ENCODE results near the gene HOXD9. TPM values are rescaled to one million over a fixed set of nuclear protein-coding genes. Genes with fewer than 3 reads are reported as not detected.
A peak's percentile ranks its signal among the peaks of the same experiment; 100 is the strongest.

The HOXD9 gene
- total RNA-seq, 1 experiment from 2014 or later: not detected

DNA sequence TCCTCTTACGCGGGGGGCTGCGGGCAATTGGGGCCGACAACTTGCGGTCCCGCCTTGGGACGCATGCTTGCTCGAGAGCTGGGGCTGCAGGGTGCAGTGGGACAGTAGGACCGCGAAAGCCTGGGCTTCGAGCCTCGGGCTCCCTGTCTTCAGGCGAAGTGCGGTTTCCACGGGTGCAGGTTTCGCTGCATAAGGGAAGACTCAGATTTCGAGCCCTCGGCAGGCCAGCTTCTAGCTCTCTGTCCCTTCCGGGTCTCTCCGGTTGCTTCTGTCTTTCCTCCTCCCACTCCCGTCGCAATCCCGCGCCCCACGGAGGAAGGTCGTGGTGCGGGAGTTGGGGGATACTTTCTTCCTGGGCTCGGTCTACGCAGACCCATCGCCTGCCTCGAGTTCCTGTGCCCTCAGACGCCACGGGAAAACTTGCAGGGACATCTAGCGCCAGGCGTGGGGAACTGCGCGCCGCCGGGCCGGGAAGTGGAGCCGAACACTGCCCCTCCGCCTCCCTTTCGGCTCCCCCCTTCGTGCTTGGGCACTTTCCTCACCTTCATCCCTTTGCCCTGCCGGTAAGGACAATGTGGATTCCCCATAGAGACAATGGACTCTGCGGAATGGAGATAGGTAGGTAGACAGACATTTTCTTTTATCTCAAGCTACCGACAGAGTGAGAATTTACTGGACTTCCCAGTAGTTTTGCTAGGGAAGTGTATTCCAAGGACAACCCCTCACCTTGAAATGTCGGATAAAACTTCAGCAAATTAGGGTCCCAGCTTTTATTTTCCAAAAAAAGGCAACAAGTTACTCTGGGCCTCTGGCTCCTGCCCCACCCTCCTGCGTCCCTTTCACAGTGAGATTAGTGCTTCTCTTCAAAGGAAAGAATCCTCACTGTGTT, 34.2 kb upstream of the HOXD9 start:
- peaks cover 96% of the 10 kb centered on the region for H3K27me3 ChIP-seq (ENCODE audit: insufficient read depth, low read length)
- TF ChIP-seq, protein P1, sequence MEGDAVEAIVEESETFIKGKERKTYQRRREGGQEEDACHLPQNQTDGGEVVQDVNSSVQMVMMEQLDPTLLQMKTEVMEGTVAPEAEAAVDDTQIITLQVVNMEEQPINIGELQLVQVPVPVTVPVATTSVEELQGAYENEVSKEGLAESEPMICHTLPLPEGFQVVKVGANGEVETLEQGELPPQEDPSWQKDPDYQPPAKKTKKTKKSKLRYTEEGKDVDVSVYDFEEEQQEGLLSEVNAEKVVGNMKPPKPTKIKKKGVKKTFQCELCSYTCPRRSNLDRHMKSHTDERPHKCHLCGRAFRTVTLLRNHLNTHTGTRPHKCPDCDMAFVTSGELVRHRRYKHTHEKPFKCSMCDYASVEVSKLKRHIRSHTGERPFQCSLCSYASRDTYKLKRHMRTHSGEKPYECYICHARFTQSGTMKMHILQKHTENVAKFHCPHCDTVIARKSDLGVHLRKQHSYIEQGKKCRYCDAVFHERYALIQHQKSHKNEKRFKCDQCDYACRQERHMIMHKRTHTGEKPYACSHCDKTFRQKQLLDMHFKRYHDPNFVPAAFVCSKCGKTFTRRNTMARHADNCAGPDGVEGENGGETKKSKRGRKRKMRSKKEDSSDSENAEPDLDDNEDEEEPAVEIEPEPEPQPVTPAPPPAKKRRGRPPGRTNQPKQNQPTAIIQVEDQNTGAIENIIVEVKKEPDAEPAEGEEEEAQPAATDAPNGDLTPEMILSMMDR (conservative IDR thresholded peaks at IDR 0.05): peak; percentile 65
- H3K23ac ChIP-seq (ENCODE audit: insufficient read length, low read depth, low read length): no peak overlapping the region
- Mint-ChIP-seq H3K36me3 (ENCODE audit: insufficient read depth in 1 of 3, low read depth in 3 of 3) (peaks cover 0 to 3% (median 0%) of the 10 kb centered on the region in 3 experiments; a peak in 2 of 7 replicates), H3K4me1 (peaks cover 13 to 33% of the 10 kb centered on the region in 2 experiments), H3K27ac (no peak overlapping the region), H3K4me3 (peak overlapping the region; percentile 58 to 85), H3K27me3 (ENCODE audit: low read depth) (peaks cover 98% of the 10 kb centered on the region), H3K9me3 (peaks cover 5 to 11% of the 10 kb centered on the region in 2 experiments; a peak in 4 of 5 replicates)
- no peaks in the 10 kb centered on the region for H3K79me1 ChIP-seq (ENCODE audit: insufficient read depth, low read depth, low read length, poor library complexity, severe bottlenecking)
- H3K23me2 ChIP-seq (ENCODE audit: insufficient read length, low read depth, low read length, poor library complexity, severe bottlenecking): no peaks in the 10 kb centered on the region
- no peak overlapping the region for H2BK5ac ChIP-seq (ENCODE audit: insufficient read length, low read length)
- H3K9me3 ChIP-seq (ENCODE audit: control insufficient read depth, low read depth, low read length): no peaks in the 10 kb centered on the region
- DNase-seq: peak; percentile 85
- H4K5ac ChIP-seq (ENCODE audit: insufficient read length, low read depth, low read length): no peak overlapping the region
- no peak overlapping the region for H3T11ph ChIP-seq (ENCODE audit: low read length)
- WGBS (ENCODE audit: extremely low coverage, insufficient read length, low lambda C conversion rate): no CpG with 5 or more reads among the region's 49 CpGs
- no peak overlapping the region for H2BK120ac ChIP-seq (ENCODE audit: low read depth, low read length, poor library complexity, severe bottlenecking)
- H3K4me2 ChIP-seq (ENCODE audit: insufficient read depth, insufficient read length, low read length): peak overlapping the region; percentile 33
- H2BK15ac ChIP-seq (ENCODE audit: low read depth, low read length): no peak overlapping the region
- H3K18ac ChIP-seq (ENCODE audit: insufficient read length, low read depth, low read length): no peak overlapping the region
- no peak overlapping the region for H2AK5ac ChIP-seq (ENCODE audit: insufficient read length, low read length)
- H3K56ac ChIP-seq (ENCODE audit: insufficient read length, low read depth, low read length): no peak overlapping the region
- H3K9ac ChIP-seq (ENCODE audit: extremely low read depth, insufficient read length, low read length): no peak overlapping the region
- H3K27ac ChIP-seq (ENCODE audit: insufficient read length, low read depth, low read length): no peak overlapping the region
- H3K4ac ChIP-seq (ENCODE audit: low read depth, low read length): no peak overlapping the region
- H2BK12ac ChIP-seq (ENCODE audit: insufficient read length, low read depth, low read length): no peak overlapping the region
- no peak overlapping the region for H2AFZ ChIP-seq (ENCODE audit: low read length)
- no peak overlapping the region for H2BK20ac ChIP-seq (ENCODE audit: low read depth, low read length, poor library complexity, severe bottlenecking)
- H4K20me1 ChIP-seq (ENCODE audit: control insufficient read depth, insufficient read depth, insufficient read length): no peaks in the 10 kb centered on the region
- H3K79me2 ChIP-seq (ENCODE audit: insufficient read depth, low read length): no peaks in the 10 kb centered on the region
- no peak overlapping the region for H3K14ac ChIP-seq (ENCODE audit: insufficient read depth, low read length)
- peaks cover 3% of the 10 kb centered on the region; the same call in 1 of the 2 replicates for H3K4me1 ChIP-seq (ENCODE audit: insufficient read depth, low read length)
- no peak overlapping the region for H4K8ac ChIP-seq (replicated peaks; ENCODE audit: insufficient read length, low read depth, low read length)
- no peak overlapping the region for H4K91ac ChIP-seq (ENCODE audit: insufficient read length, low read depth, low read length)

Measured in H9 (cell line).